Kidney (tissue), 14 donors: ENCODE data around the gene APCDD1. TPM values are rescaled to one million over a fixed set of nuclear protein-coding genes. Genes with fewer than 3 reads are reported as not detected.

ENCODE experiments used
- DNase-seq, 5 donors: peaks; one replicate each; pipeline ENCODE4 v3.0.0-alpha.2; 2013 to 2020
- FAIRE-seq: peaks from 2 replicates; lab custom pipeline; 2012; peaks lifted over from hg19 to GRCh38; lab: Jason Lieb, UNC
- H3K27ac ChIP-seq, 2 donors: one replicate each; pipeline ENCODE4 v1.7.0; 2013; ENCODE audit warnings: low read depth in 2 of 2, low read length in 2 of 2, inconsistent platforms in 1 of 2
- H3K27me3 ChIP-seq: one replicate; pipeline ENCODE4 v1.7.1; 2013; ENCODE audit warnings: low read length, inconsistent platforms; ENCODE audit not compliant: control insufficient read depth, insufficient read depth
- H3K36me3 ChIP-seq, 3 donors: one replicate each; pipeline versions ENCODE4 v1.7.0 to v1.7.1; 2013; ENCODE audit warnings: low read length in 3 of 3, control low read depth in 1 of 3, inconsistent platforms in 1 of 3; ENCODE audit not compliant: insufficient read depth in 3 of 3, control insufficient read depth in 2 of 3
- H3K4me1 ChIP-seq, 3 donors: one replicate each; pipeline versions ENCODE4 v1.7.0 to v1.7.1; 2013; ENCODE audit warnings: low read length in 3 of 3, inconsistent platforms in 1 of 3, low read depth in 1 of 3; ENCODE audit not compliant: control insufficient read depth in 2 of 3, insufficient read depth in 2 of 3
- H3K4me3 ChIP-seq, 3 donors: one replicate each; pipeline versions ENCODE4 v1.7.0 to v1.8.1; 2013; ENCODE audit warnings: low read length in 3 of 3, control low read depth in 1 of 3, inconsistent platforms in 1 of 3
- H3K9ac ChIP-seq, 3 donors: one replicate each; pipeline versions ENCODE4 v1.7.0 to v1.7.1; 2013; ENCODE audit warnings: low read length in 3 of 3, control low read depth in 1 of 3, inconsistent platforms in 1 of 3
- H3K9me3 ChIP-seq, 3 donors: one replicate each; pipeline versions ENCODE4 v1.7.0 to v1.7.1; 2013; ENCODE audit warnings: low read length in 3 of 3, control low read depth in 1 of 3, inconsistent platforms in 1 of 3; ENCODE audit not compliant: control insufficient read depth in 2 of 3, insufficient read depth in 1 of 3
- intact Hi-C: fragments of 100-400 bp; cut with DNase I; formaldehyde crosslinking; loops from one replicate; pipeline ENCODE4 v1.11.1; 2022
- polyA plus RNA-seq: library from polyadenylated mRNA; stranded (reverse); fragments of 350-450 nt; fragmentation: Illumina TruSeq; extraction: RNeasy Lipid Tissue Mini Kit (QIAGEN cat#74804); gene quantifications from one replicate; pipeline ENCODE4 v1.2.3, GENCODE V29; 2014; ENCODE audit warnings: low read depth, low replicate concordance; ENCODE audit not compliant: insufficient read depth
- total RNA-seq: library from RNA; stranded (reverse); fragmentation: NEBNext Ultra II Directional; extraction: Animal tissue kit (Norgen Biotek cat#: 25700); gene quantifications from one replicate; pipeline ENCODE4 v1.2.1, GENCODE V29; 2021
- TF ChIP-seq, protein P1 (sequence below): IDR thresholded peaks from 3 replicates; pipeline ENCODE4 v1.5.1; 2012; ENCODE audit warnings: mild to moderate bottlenecking, moderate library complexity, borderline replicate concordance; ENCODE audit not compliant: insufficient read depth; ENCODE audit errors: extremely low read depth
- donor health status: control.
- donor health status: control.
- donor health status: control.
- donor health status: control.
- donor health status: control.
- donor health status: DM: yes; HTN: yes; CAD: no.
- donor health status: Normal renal cell carcinoma (clear cell type).

The APCDD1 gene
- total and polyA plus RNA-seq, 2 donors from 2014 or later: 2.8 to 22.9 TPM

- intact Hi-C loops: no loop called here
- Histone ChIP-seq H3K36me3 (peaks cover 0 to 4% (median 0%) of the 10 kb centered on the region in 3 donors), H3K27ac (no peak overlapping the region), H3K4me3 (no peak overlapping the region), H3K4me1 (no peaks in the 10 kb centered on the region), H3K9me3 (no peaks in the 10 kb centered on the region), H3K27me3 (no peaks in the 10 kb centered on the region), H3K9ac (no peak overlapping the region)
- TF ChIP-seq, protein P1, sequence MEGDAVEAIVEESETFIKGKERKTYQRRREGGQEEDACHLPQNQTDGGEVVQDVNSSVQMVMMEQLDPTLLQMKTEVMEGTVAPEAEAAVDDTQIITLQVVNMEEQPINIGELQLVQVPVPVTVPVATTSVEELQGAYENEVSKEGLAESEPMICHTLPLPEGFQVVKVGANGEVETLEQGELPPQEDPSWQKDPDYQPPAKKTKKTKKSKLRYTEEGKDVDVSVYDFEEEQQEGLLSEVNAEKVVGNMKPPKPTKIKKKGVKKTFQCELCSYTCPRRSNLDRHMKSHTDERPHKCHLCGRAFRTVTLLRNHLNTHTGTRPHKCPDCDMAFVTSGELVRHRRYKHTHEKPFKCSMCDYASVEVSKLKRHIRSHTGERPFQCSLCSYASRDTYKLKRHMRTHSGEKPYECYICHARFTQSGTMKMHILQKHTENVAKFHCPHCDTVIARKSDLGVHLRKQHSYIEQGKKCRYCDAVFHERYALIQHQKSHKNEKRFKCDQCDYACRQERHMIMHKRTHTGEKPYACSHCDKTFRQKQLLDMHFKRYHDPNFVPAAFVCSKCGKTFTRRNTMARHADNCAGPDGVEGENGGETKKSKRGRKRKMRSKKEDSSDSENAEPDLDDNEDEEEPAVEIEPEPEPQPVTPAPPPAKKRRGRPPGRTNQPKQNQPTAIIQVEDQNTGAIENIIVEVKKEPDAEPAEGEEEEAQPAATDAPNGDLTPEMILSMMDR: no peak
- DNase-seq: no peak
- FAIRE-seq: no peak
Observed at GRCh38 chr18:10490401-10491165, 36.1 kb downstream of the APCDD1 start.

DNA sequence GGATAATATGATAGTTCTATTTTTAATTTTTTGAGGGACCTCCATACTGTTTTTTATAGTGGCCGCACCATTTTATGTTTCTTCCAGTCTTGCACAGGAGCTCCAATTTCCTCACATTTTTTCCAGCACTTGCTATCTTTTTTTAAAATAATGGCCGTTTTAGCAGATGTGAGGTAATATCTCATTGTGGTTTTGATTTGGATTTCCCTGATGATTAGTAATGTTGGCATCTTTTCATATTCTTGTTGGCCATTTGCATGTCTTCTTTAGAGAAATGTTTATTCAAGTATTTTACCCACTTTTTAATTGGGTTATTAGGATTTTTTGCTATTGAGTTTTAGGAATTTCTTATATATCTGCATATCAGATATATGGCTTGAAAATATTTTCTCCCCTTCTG lies 41.5 kb downstream of the APCDD1 start:
- Histone ChIP-seq H3K4me3 (no peak overlapping the region), H3K9ac (no peak overlapping the region), H3K4me1 (no peaks in the 10 kb centered on the region), H3K9me3 (no peaks in the 10 kb centered on the region), H3K27ac (no peak overlapping the region), H3K36me3 (no peaks in the 10 kb centered on the region), H3K27me3 (no peaks in the 10 kb centered on the region)
- intact Hi-C loops: no loop called here
- FAIRE-seq (no peak), DNase-seq (no peak)
- TF ChIP-seq, protein P1: no peak

- H3K36me3 ChIP-seq: no peaks in the 10 kb centered on the region
- no peak for DNase-seq
- no peaks in the 10 kb centered on the region for H3K9me3 ChIP-seq
- no peak overlapping the region for H3K4me3 ChIP-seq
- no peaks in the 10 kb centered on the region for H3K27me3 ChIP-seq
- TF ChIP-seq, protein P1: no peak
- no peak overlapping the region for H3K27ac ChIP-seq
- H3K4me1 ChIP-seq: no peaks in the 10 kb centered on the region
- intact Hi-C loops: no loop called here
- no peak for FAIRE-seq
- no peak overlapping the region for H3K9ac ChIP-seq
Observed at GRCh38 chr18:10497206-10497749, 42.8 kb downstream of the APCDD1 start.
